Measurements from ENCODE around the gene RAB29.

- TF ChIP-seq, protein P1, sequence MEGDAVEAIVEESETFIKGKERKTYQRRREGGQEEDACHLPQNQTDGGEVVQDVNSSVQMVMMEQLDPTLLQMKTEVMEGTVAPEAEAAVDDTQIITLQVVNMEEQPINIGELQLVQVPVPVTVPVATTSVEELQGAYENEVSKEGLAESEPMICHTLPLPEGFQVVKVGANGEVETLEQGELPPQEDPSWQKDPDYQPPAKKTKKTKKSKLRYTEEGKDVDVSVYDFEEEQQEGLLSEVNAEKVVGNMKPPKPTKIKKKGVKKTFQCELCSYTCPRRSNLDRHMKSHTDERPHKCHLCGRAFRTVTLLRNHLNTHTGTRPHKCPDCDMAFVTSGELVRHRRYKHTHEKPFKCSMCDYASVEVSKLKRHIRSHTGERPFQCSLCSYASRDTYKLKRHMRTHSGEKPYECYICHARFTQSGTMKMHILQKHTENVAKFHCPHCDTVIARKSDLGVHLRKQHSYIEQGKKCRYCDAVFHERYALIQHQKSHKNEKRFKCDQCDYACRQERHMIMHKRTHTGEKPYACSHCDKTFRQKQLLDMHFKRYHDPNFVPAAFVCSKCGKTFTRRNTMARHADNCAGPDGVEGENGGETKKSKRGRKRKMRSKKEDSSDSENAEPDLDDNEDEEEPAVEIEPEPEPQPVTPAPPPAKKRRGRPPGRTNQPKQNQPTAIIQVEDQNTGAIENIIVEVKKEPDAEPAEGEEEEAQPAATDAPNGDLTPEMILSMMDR (conservative IDR thresholded peaks at IDR 0.05 in 1 of 2, IDR thresholded peaks at IDR 0.05 in 1 of 2; ENCODE audit: extremely low read depth in 1 of 2, insufficient read depth in 1 of 2, low read depth in 1 of 2, low read length in 2 of 2), result no peak
- TF ChIP-seq EZH2 (IDR thresholded peaks at IDR 0.05; ENCODE audit: borderline replicate concordance, low read length), result no peak
Measured at GRCh38 chr1:205786601-205787000, 11.3 kb upstream of the RAB29 start.

All from mammary epithelial cell (primary cell).